ENCODE measurements around the gene CDC14B.

GRCh38 chr9:96636368-96636767 lies 16.7 kb upstream of the CDC14B start:
- no peak for TF ChIP-seq CTCF (IDR thresholded peaks at IDR 0.05; ENCODE audit: low read depth, low read length, missing input control)
- no peak for TF ChIP-seq TAF1 (conservative IDR thresholded peaks at IDR 0.05)
- TF ChIP-seq ATF3 (IDR thresholded peaks at IDR 0.05): no peak
- TF ChIP-seq RAD21 (IDR thresholded peaks at IDR 0.05): no peak
- TF ChIP-seq FOXA1 (IDR thresholded peaks at IDR 0.05): no peak

All from liver (tissue), 3 donors.